GM12801 (cell line): Measurements from ENCODE around the gene ITGBL1.

Experiments used
- TF ChIP-seq, protein P1 (sequence below): IDR thresholded peaks from one replicate; pipeline ENCODE4 v1.5.1; 2011; ENCODE audit warnings: control low read depth; ENCODE audit not compliant: insufficient read length; ENCODE audit errors: extremely low read depth

ITGBL1 gene

DNA sequence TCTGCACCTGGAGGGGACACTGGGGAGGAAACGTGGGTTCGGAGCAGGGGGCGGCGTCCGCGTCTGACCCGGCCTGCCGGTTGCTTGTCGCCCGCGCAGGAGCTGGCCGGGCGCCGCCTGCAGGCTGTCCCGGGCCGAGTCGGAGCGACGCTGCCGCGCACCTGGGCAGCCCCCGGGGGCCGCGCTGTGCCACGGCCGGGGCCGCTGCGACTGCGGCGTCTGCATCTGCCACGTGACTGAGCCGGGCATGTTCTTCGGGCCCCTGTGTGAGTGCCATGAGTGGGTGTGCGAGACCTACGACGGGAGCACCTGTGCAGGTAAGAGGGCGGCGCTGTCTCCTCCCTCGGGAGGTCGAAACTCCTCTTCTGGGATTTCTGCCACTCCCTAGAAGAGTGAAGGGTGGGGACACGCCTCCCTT, 1.3 kb downstream of the ITGBL1 start:
- TF ChIP-seq, protein P1, sequence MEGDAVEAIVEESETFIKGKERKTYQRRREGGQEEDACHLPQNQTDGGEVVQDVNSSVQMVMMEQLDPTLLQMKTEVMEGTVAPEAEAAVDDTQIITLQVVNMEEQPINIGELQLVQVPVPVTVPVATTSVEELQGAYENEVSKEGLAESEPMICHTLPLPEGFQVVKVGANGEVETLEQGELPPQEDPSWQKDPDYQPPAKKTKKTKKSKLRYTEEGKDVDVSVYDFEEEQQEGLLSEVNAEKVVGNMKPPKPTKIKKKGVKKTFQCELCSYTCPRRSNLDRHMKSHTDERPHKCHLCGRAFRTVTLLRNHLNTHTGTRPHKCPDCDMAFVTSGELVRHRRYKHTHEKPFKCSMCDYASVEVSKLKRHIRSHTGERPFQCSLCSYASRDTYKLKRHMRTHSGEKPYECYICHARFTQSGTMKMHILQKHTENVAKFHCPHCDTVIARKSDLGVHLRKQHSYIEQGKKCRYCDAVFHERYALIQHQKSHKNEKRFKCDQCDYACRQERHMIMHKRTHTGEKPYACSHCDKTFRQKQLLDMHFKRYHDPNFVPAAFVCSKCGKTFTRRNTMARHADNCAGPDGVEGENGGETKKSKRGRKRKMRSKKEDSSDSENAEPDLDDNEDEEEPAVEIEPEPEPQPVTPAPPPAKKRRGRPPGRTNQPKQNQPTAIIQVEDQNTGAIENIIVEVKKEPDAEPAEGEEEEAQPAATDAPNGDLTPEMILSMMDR = no peak

DNA sequence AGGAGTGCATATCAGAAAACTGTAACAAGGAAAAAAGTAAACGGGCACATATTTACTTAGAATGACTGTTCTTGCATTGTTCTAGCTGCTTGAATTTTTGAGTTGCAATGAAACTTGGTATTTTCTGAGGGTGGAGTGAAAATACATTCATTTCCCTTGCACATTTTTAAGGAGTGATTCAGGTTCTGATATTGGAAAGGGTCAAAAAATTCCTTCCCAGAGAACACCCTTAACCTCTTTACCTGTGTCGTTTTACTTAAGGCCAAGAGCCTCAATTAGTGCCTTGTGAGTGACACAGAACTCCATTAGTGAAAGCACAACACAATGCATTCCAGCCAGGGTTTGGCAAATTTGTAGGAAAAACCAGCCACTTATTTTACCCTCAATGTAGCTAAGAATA, 2.3 kb downstream of the ITGBL1 start:
- TF ChIP-seq, protein P1 = no peak

- TF ChIP-seq, protein P1 = no peak
Measured at GRCh38 chr13:101455863-101456262, 3.4 kb downstream of the ITGBL1 start.

GRCh38 chr13:101457176-101457575, 4.7 kb downstream of the ITGBL1 start:
- TF ChIP-seq, protein P1 = no peak

GRCh38 chr13:101465877-101466276, 13.4 kb downstream of the ITGBL1 start:
- TF ChIP-seq, protein P1 = no peak

DNA sequence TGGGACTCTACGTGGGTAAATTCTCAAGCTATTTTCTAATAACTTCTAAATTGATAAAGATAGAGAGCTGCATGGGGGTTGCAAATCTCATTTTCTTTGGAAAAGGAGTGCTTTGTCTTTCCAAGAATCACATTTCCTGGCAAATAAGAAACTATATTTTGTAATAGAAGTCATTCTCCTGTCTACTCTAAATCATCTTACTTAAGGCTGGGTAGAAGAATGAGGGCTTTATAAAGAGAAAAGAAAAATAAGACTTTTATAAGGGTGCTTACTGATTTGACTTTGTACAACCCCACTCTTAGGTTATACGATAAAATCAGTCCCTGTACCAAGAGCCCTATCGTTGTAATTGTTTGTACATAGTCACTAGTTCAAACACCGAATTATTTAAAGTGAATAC, 14.9 kb downstream of the ITGBL1 start:
- TF ChIP-seq, protein P1 = no peak

GRCh38 chr13:101473458-101473857, 21.0 kb downstream of the ITGBL1 start:
- TF ChIP-seq, protein P1 = no peak
